Measurements from ENCODE around the gene LILRA5. TPM values are rescaled to one million over a fixed set of nuclear protein-coding genes. Genes with fewer than 3 reads are reported as not detected.

LILRA5 gene
- total and polyA plus RNA-seq, 8 donors: 1.1 to 8.5 (median 2.7) TPM; not detected in 2

GRCh38 chr19:54339646-54340358 is 26.8 kb upstream of the LILRA5 start:
- Histone ChIP-seq H3K27ac (no peak overlapping the region), H3K4me1 (no peaks in the 10 kb centered on the region), H3K9me3 (no peaks in the 10 kb centered on the region), H3K4me3 (no peak overlapping the region), H3K27me3 (peaks cover 0 to 39% (median 0%) of the 10 kb centered on the region in 3 donors), H3K36me3 (no peaks in the 10 kb centered on the region)
- intact Hi-C loops (cut with DNase I; ENCODE audit: low total_unique reads): no loop called here
- DNase-seq: peak in 1 of 2 donors; percentile 13
- WGBS, 5 donors: 38 to 58% (median 50%) methylated on average over 9 of the region's 9 CpGs
- TF ChIP-seq POLR2A (IDR thresholded peaks at IDR 0.05): no peak
- no peak for TF ChIP-seq EP300 (IDR thresholded peaks at IDR 0.05)
- TF ChIP-seq, protein P1, sequence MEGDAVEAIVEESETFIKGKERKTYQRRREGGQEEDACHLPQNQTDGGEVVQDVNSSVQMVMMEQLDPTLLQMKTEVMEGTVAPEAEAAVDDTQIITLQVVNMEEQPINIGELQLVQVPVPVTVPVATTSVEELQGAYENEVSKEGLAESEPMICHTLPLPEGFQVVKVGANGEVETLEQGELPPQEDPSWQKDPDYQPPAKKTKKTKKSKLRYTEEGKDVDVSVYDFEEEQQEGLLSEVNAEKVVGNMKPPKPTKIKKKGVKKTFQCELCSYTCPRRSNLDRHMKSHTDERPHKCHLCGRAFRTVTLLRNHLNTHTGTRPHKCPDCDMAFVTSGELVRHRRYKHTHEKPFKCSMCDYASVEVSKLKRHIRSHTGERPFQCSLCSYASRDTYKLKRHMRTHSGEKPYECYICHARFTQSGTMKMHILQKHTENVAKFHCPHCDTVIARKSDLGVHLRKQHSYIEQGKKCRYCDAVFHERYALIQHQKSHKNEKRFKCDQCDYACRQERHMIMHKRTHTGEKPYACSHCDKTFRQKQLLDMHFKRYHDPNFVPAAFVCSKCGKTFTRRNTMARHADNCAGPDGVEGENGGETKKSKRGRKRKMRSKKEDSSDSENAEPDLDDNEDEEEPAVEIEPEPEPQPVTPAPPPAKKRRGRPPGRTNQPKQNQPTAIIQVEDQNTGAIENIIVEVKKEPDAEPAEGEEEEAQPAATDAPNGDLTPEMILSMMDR (IDR thresholded peaks at IDR 0.05): no peak
- no peak for TF ChIP-seq POLR2AphosphoS5 (IDR thresholded peaks at IDR 0.05)

GRCh38 chr19:54338521-54338920 is 25.6 kb upstream of the LILRA5 start:
- Histone ChIP-seq H3K27me3 (peaks cover 0 to 39% (median 0%) of the 10 kb centered on the region in 3 donors), H3K4me3 (no peak overlapping the region), H3K9me3 (no peaks in the 10 kb centered on the region), H3K27ac (no peak overlapping the region), H3K36me3 (no peaks in the 10 kb centered on the region), H3K4me1 (no peaks in the 10 kb centered on the region)
- TF ChIP-seq POLR2A (IDR thresholded peaks at IDR 0.05) (no peak), POLR2AphosphoS5 (IDR thresholded peaks at IDR 0.05) (no peak), EP300 (IDR thresholded peaks at IDR 0.05) (no peak)
- TF ChIP-seq, protein P1 (IDR thresholded peaks at IDR 0.05): no peak
- no peak for DNase-seq
- 72 to 82% (median 76%) methylated on average over 6 of the region's 6 CpGs for WGBS, 5 donors
- intact Hi-C loops (cut with DNase I; ENCODE audit: low total_unique reads): no loop called here

GRCh38 chr19:54337858-54338230 is 24.9 kb upstream of the LILRA5 start:
- Histone ChIP-seq H3K4me3 (no peak overlapping the region), H3K36me3 (no peaks in the 10 kb centered on the region), H3K9me3 (no peaks in the 10 kb centered on the region), H3K27me3 (peaks cover 0 to 39% (median 0%) of the 10 kb centered on the region in 3 donors), H3K4me1 (no peaks in the 10 kb centered on the region), H3K27ac (no peak overlapping the region)
- 58 to 79% (median 66%) methylated on average over 8 to 9 of the region's 9 CpGs for WGBS, 5 donors
- DNase-seq: no peak
- intact Hi-C loops (cut with DNase I; ENCODE audit: low total_unique reads): no loop called here
- TF ChIP-seq EP300 (IDR thresholded peaks at IDR 0.05): no peak
- TF ChIP-seq, protein P1 (IDR thresholded peaks at IDR 0.05): no peak
- no peak for TF ChIP-seq POLR2AphosphoS5 (IDR thresholded peaks at IDR 0.05)
- TF ChIP-seq POLR2A (IDR thresholded peaks at IDR 0.05): no peak

DNA sequence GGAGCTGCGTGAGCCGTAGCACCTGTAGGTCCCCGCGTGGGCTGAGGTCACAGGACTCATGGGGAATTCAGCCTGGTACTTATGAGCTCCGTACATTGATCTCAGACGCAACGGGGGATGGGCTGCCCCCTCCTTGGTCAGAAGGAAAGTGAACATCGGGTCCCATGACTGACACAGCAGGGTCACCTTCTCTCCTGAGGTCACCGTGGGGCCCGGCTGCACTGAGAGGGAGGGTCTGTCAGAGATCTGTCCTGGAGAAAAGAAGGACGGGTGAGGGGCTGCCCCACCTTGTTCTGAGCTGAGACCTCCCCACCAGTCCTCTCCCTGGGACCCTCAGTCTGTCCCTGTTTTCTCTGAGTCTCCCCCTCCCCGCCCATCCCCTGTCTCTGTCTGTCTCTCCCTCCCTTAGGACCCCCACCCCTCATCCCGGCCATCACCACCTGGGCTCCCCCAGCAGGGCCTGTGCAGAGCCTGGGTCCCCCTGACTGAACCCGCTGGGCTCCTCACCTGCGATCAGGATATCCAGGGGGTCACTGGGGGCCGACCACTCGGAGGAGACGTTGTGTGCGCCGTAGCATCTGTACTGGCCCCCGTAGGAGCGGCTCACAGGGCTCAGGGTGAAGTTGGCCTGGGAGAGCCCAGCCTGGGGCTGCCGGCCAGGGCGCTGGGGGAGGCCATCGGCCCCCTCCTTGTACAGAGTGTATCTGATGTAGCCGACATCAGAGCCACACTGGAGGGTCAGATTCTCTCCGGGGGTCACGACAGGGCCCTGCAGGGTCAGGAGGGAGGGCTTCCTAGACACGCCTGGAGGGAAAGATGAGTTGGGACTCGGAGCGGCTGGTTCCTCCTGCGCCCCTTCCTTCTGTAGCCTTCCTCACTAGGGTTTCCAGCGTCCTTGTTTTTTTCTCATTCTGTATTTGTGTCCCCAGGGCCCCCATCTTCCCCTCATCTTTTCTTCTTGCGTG is 24.2 kb upstream of the LILRA5 start:
- Histone ChIP-seq H3K36me3 (no peaks in the 10 kb centered on the region), H3K27ac (no peak overlapping the region), H3K4me1 (no peaks in the 10 kb centered on the region), H3K9me3 (no peaks in the 10 kb centered on the region), H3K4me3 (no peak overlapping the region), H3K27me3 (peaks cover 0 to 42% (median 0%) of the 10 kb centered on the region in 3 donors)
- no peak for TF ChIP-seq POLR2AphosphoS5 (IDR thresholded peaks at IDR 0.05)
- TF ChIP-seq, protein P1 (IDR thresholded peaks at IDR 0.05): no peak
- TF ChIP-seq POLR2A (IDR thresholded peaks at IDR 0.05): no peak
- TF ChIP-seq EP300 (IDR thresholded peaks at IDR 0.05): no peak
- 66 to 73% (median 70%) methylated on average over 22 to 34 of the region's 34 CpGs for WGBS, 5 donors
- intact Hi-C loops (cut with DNase I; ENCODE audit: low total_unique reads): no loop called here
- no peak for DNase-seq
